ENCODE measurements around the gene CDC27. TPM values are rescaled to one million over a fixed set of nuclear protein-coding genes. Genes with fewer than 3 reads are reported as not detected.
"Not testable (repeated sequence)": the region's sequence is repeated elsewhere in the genome, so short reads cannot be mapped to it uniquely, and the experiment has no call there.

CDC27 gene
- total RNA-seq, 1 donor from 2014 or later, result 93.4 TPM

GRCh38 chr17:47165137-47165536, 24.0 kb downstream of the CDC27 start:
- H3K9me3 Mint-ChIP-seq, result no peaks in the 10 kb centered on the region
- H3K36me3 Mint-ChIP-seq, result peaks cover 31% of the 10 kb centered on the region
- H3K4me1 Mint-ChIP-seq (ENCODE audit: unreplicated experiment), result no peaks in the 10 kb centered on the region
- no peak overlapping the region for H3K4me3 Mint-ChIP-seq
- H3K27ac Mint-ChIP-seq, result no peak overlapping the region
- no peak for TF ChIP-seq CTCF (conservative IDR thresholded peaks at IDR 0.05)
- H3K27me3 Mint-ChIP-seq, result no peaks in the 10 kb centered on the region
- DNase-seq (ENCODE audit: extremely low spot score, unreplicated experiment), result no peak

- H3K4me1 Mint-ChIP-seq (ENCODE audit: unreplicated experiment), result no peaks in the 10 kb centered on the region
- no peak for DNase-seq (ENCODE audit: extremely low spot score, unreplicated experiment)
- no peak for TF ChIP-seq CTCF (conservative IDR thresholded peaks at IDR 0.05)
- H3K27me3 Mint-ChIP-seq, result no peaks in the 10 kb centered on the region
- peaks cover 26% of the 10 kb centered on the region for H3K36me3 Mint-ChIP-seq
- H3K4me3 Mint-ChIP-seq, result no peak overlapping the region
- no peak overlapping the region for H3K27ac Mint-ChIP-seq
- H3K9me3 Mint-ChIP-seq, result no peaks in the 10 kb centered on the region
Measured at GRCh38 chr17:47164263-47164662, 24.8 kb downstream of the CDC27 start.

- TF ChIP-seq CTCF (conservative IDR thresholded peaks at IDR 0.05), result no peak
- Mint-ChIP-seq H3K4me3 (no peak overlapping the region), H3K4me1 (ENCODE audit: unreplicated experiment) (no peaks in the 10 kb centered on the region), H3K36me3 (peaks cover 16% of the 10 kb centered on the region), H3K27ac (no peak overlapping the region), H3K27me3 (no peaks in the 10 kb centered on the region), H3K9me3 (no peaks in the 10 kb centered on the region)
- DNase-seq (ENCODE audit: extremely low spot score, unreplicated experiment), result no peak
Measured at GRCh38 chr17:47162013-47162622, 27.0 kb downstream of the CDC27 start.

- Mint-ChIP-seq H3K36me3 (peaks cover 19% of the 10 kb centered on the region), H3K4me3 (no peak overlapping the region), H3K27ac (no peak overlapping the region), H3K27me3 (no peaks in the 10 kb centered on the region), H3K4me1 (ENCODE audit: unreplicated experiment) (no peaks in the 10 kb centered on the region), H3K9me3 (no peaks in the 10 kb centered on the region)
- TF ChIP-seq CTCF (conservative IDR thresholded peaks at IDR 0.05), result no peak
- DNase-seq (ENCODE audit: extremely low spot score, unreplicated experiment), result no peak
Measured at GRCh38 chr17:47159315-47159714, 29.8 kb downstream of the CDC27 start.

GRCh38 chr17:47145351-47145750, 43.7 kb downstream of the CDC27 start:
- no peaks in the 10 kb centered on the region for H3K27me3 Mint-ChIP-seq
- H3K36me3 Mint-ChIP-seq, result peaks cover 30% of the 10 kb centered on the region
- TF ChIP-seq CTCF (conservative IDR thresholded peaks at IDR 0.05), result no peak
- no peak overlapping the region for H3K4me3 Mint-ChIP-seq
- H3K27ac Mint-ChIP-seq, result no peak overlapping the region
- no peak for DNase-seq (ENCODE audit: extremely low spot score, unreplicated experiment)
- no peaks in the 10 kb centered on the region for H3K4me1 Mint-ChIP-seq (ENCODE audit: unreplicated experiment)
- H3K9me3 Mint-ChIP-seq, result no peaks in the 10 kb centered on the region

GRCh38 chr17:47135235-47135634, 53.9 kb downstream of the CDC27 start:
- Mint-ChIP-seq H3K27ac (no peak overlapping the region), H3K36me3 (peaks cover 45% of the 10 kb centered on the region), H3K4me3 (no peak overlapping the region), H3K4me1 (ENCODE audit: unreplicated experiment) (no peaks in the 10 kb centered on the region), H3K27me3 (no peaks in the 10 kb centered on the region), H3K9me3 (no peaks in the 10 kb centered on the region)
- no peak for TF ChIP-seq CTCF (conservative IDR thresholded peaks at IDR 0.05)
- DNase-seq (ENCODE audit: extremely low spot score, unreplicated experiment), result no peak

GRCh38 chr17:47134354-47134753, 54.7 kb downstream of the CDC27 start:
- H3K27me3 Mint-ChIP-seq; H3K4me3 Mint-ChIP-seq; H3K4me1 Mint-ChIP-seq (ENCODE audit: unreplicated experiment); DNase-seq (ENCODE audit: extremely low spot score, unreplicated experiment); H3K27ac Mint-ChIP-seq; H3K9me3 Mint-ChIP-seq: not testable (repeated sequence)
- H3K36me3 Mint-ChIP-seq, result peaks cover 41% of the 10 kb centered on the region
